Osteoblast (primary cell): ENCODE data around the gene FBXW8. TPM values are rescaled to one million over a fixed set of nuclear protein-coding genes. Genes with fewer than 3 reads are reported as not detected.

ENCODE experiments used
- DNase-seq: peaks from one replicate; pipeline ENCODE4 v3.0.0; 2011; ENCODE audit warnings: low spot score, mixed read lengths; ENCODE audit not compliant: insufficient read length; ENCODE audit errors: missing footprints
- H2AFZ ChIP-seq: 2 replicates; pipeline ENCODE4 v1.6.0; 2011; ENCODE audit warnings: mild to moderate bottlenecking, low read length
- H3K27ac ChIP-seq: 2 replicates; pipeline ENCODE4 v1.5.1; 2011; ENCODE audit warnings: mild to moderate bottlenecking, low read depth, low read length, moderate library complexity
- H3K27me3 ChIP-seq: 2 replicates; pipeline ENCODE4 v1.6.0; 2012; ENCODE audit warnings: mild to moderate bottlenecking, control low read depth, inconsistent platforms, low read length, moderate library complexity; ENCODE audit not compliant: insufficient read depth
- H3K36me3 ChIP-seq: 2 replicates; pipeline ENCODE4 v1.5.1; 2011; ENCODE audit warnings: mild to moderate bottlenecking, low read length, control low read depth, moderate library complexity; ENCODE audit not compliant: insufficient read depth
- H3K4me1 ChIP-seq: 2 replicates; pipeline ENCODE4 v1.5.1; 2011; ENCODE audit warnings: mild to moderate bottlenecking, low read length, control low read depth, moderate library complexity; ENCODE audit not compliant: insufficient read depth
- H3K4me2 ChIP-seq: 2 replicates; pipeline ENCODE4 v1.6.0; 2011; ENCODE audit warnings: mild to moderate bottlenecking, low read length; ENCODE audit not compliant: insufficient read depth
- H3K4me3 ChIP-seq: fragments of 200-600 bp; sonication (generic); 3 replicates; pipeline ENCODE4 v1.5.1; 2012; ENCODE audit warnings: mild to moderate bottlenecking, low read length, inconsistent platforms; ENCODE audit not compliant: insufficient read depth
- H3K79me2 ChIP-seq: 2 replicates; pipeline ENCODE4 v1.6.0; 2012; ENCODE audit warnings: mild to moderate bottlenecking, low read length, control low read depth, inconsistent platforms; ENCODE audit not compliant: insufficient read depth
- H3K9me3 ChIP-seq: 2 replicates; pipeline ENCODE4 v1.5.1; 2011; ENCODE audit warnings: low read depth, low read length, control low read depth
- H4K20me1 ChIP-seq: 2 replicates; pipeline ENCODE4 v1.6.0; 2012; ENCODE audit warnings: mild to moderate bottlenecking, low read length, control low read depth; ENCODE audit not compliant: insufficient read depth
- total RNA-seq: library from RNA; depleted of rRNA; stranded (reverse); fragments of >200 nt; gene quantifications from 2 replicates; pipeline ENCODE4 v1.2.3, GENCODE V29; 2012
- TF ChIP-seq, protein P1 (sequence below): IDR thresholded peaks from 2 replicates; pipeline ENCODE4 v1.5.1; 2011; ENCODE audit warnings: mild to moderate bottlenecking, low read depth, low read length, moderate library complexity; ENCODE audit errors: extremely low read depth

The FBXW8 gene
- total RNA-seq, 1 donor = 27.5 TPM

DNA sequence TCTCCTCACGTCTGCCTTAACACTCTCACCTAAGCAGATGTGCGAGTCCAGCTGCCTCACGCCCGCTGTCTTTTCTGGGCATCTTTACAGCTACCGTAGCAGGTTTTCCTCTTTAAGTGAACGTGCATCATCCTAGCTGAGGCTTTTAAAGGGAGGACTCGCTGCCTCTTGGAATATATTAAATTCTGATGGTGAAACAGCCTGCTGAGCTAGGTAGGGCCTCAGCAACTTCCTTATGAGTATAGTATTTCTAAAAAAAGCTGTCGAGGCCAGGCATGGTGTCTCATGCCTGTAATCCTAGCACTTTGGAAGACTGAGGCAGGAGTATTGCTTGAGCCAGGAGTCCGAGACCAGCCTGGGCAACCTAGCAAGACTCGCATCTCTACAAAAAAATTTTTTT lies 156.3 kb downstream of the FBXW8 start:
- no peak overlapping the region for H3K4me3 ChIP-seq

DNA sequence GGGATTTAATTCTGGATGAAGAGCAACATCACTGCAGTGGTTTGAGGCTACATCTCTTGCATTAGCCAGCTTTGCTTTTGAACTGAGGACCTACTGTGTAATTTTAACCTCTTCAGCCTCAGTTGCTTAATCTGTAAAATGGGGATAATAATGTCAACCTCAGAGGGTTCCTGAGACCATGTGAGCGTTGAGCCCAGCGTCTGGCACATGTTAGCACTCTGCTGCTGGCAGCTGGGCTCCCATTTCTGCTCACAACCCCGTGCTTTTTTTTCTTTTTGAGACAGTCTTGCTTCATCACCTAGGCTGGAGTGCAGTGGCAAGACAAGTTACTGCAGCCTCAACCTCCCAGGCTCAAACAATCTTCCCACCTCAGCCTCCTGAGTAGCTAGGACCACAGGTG lies 156.9 kb downstream of the FBXW8 start:
- Histone ChIP-seq H3K4me1 (no peaks in the 10 kb centered on the region), H3K4me2 (no peak overlapping the region), H3K27ac (no peak overlapping the region), H2AFZ (no peak overlapping the region), H3K4me3 (no peak overlapping the region), H3K79me2 (no peaks in the 10 kb centered on the region), H3K36me3 (no peaks in the 10 kb centered on the region), H4K20me1 (no peaks in the 10 kb centered on the region), H3K27me3 (peaks cover 3% of the 10 kb centered on the region), H3K9me3 (no peaks in the 10 kb centered on the region)
- no peak for DNase-seq
- TF ChIP-seq, protein P1, sequence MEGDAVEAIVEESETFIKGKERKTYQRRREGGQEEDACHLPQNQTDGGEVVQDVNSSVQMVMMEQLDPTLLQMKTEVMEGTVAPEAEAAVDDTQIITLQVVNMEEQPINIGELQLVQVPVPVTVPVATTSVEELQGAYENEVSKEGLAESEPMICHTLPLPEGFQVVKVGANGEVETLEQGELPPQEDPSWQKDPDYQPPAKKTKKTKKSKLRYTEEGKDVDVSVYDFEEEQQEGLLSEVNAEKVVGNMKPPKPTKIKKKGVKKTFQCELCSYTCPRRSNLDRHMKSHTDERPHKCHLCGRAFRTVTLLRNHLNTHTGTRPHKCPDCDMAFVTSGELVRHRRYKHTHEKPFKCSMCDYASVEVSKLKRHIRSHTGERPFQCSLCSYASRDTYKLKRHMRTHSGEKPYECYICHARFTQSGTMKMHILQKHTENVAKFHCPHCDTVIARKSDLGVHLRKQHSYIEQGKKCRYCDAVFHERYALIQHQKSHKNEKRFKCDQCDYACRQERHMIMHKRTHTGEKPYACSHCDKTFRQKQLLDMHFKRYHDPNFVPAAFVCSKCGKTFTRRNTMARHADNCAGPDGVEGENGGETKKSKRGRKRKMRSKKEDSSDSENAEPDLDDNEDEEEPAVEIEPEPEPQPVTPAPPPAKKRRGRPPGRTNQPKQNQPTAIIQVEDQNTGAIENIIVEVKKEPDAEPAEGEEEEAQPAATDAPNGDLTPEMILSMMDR = no peak

More for the DNA sequence above, 156.3 kb downstream of the FBXW8 start:
- Histone ChIP-seq H3K4me1 (no peaks in the 10 kb centered on the region), H3K27ac (no peak overlapping the region), H3K9me3 (no peaks in the 10 kb centered on the region), H3K27me3 (peaks cover 3% of the 10 kb centered on the region), H3K79me2 (no peaks in the 10 kb centered on the region), H3K36me3 (no peaks in the 10 kb centered on the region), H4K20me1 (no peaks in the 10 kb centered on the region), H2AFZ (no peak overlapping the region), H3K4me2 (no peak overlapping the region)
- DNase-seq = no peak
- TF ChIP-seq, protein P1 = no peak

DNA sequence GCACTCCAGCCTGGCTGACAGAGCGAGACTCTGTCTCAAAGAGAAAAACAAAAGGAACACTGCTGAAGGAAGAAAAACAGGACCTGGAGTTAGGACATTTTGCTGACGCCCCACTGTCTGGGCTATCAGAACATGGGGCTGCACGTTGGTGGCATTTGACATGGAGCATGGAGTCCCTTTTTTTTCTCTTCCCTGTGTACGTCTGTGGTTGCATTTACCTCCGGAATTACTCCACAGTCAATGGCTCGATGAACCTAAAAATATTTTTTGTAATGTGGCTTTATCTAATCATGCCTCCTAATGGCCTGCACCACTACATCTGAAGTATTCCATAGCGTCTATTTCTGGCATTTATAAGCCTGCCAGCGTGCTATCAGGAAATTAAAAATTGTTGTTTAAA lies 157.7 kb downstream of the FBXW8 start:
- Histone ChIP-seq H3K9me3 (no peaks in the 10 kb centered on the region), H4K20me1 (no peaks in the 10 kb centered on the region), H3K4me3 (no peak overlapping the region), H3K36me3 (no peaks in the 10 kb centered on the region), H3K79me2 (no peaks in the 10 kb centered on the region), H2AFZ (no peak overlapping the region), H3K4me2 (no peak overlapping the region), H3K27me3 (peaks cover 3% of the 10 kb centered on the region), H3K27ac (no peak overlapping the region), H3K4me1 (no peaks in the 10 kb centered on the region)
- TF ChIP-seq, protein P1 = no peak
- no peak for DNase-seq

DNA sequence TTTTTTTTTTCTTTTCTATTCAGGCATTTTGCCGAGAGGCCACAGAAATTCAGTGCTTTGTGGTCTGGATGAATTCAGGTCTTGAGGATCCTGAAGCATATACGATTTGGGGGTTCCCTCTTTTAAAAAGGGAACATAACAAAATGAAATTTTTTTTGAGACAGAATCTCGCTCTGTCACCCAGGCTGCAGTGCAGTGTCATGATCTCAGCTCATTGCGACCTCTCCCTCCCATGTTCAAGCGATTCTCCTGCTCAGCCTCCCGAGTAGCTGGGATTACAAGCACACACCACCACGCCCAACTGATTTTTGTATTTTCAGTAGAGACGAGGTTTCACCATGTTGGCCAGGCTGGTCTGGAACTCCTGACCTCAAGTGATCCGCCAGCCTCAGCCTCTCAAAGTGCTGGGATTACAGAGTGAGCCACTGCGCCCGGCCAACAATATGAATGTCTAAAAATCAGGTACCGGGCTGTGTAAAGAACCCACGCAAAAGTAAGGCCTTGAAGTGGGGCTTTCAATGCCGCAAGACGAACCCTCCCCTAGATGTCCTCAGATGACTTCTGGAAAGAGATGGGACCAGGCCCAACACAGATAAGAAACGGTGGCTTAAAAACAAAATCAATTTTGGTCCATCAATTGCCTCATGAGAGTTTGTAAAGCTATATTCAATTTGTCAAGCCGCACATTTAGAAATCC lies 158.5 kb downstream of the FBXW8 start:
- TF ChIP-seq, protein P1 = no peak
- no peaks in the 10 kb centered on the region for H3K9me3 ChIP-seq
- no peak overlapping the region for H3K4me3 ChIP-seq
- no peaks in the 10 kb centered on the region for H3K79me2 ChIP-seq
- no peak overlapping the region for H2AFZ ChIP-seq
- no peak overlapping the region for H3K4me2 ChIP-seq
- H4K20me1 ChIP-seq = no peaks in the 10 kb centered on the region
- DNase-seq = no peak
- no peak overlapping the region for H3K27ac ChIP-seq
- no peaks in the 10 kb centered on the region for H3K4me1 ChIP-seq
- no peaks in the 10 kb centered on the region for H3K36me3 ChIP-seq
- H3K27me3 ChIP-seq = no peaks in the 10 kb centered on the region
